GM15510 (cell line): Measurements from ENCODE around the gene TPCN1.
A peak's percentile ranks its signal among the peaks of the same experiment; 100 is the strongest.

Experiments
- POLR2A ChIP-seq: IDR thresholded peaks from 3 replicates; pipeline ENCODE4 v1.6.1; 2011; ENCODE audit warnings: borderline replicate concordance; ENCODE audit not compliant: insufficient read length; ENCODE audit errors: extremely low read depth

The TPCN1 gene

GRCh38 chr12:113231235-113232088 lies 10.2 kb downstream of the TPCN1 start:
- no peak for TF ChIP-seq POLR2A

GRCh38 chr12:113232089-113232839 lies 11.0 kb downstream of the TPCN1 start:
- TF ChIP-seq POLR2A, result no peak

GRCh38 chr12:113232840-113233585 lies 11.7 kb downstream of the TPCN1 start:
- no peak for TF ChIP-seq POLR2A

DNA sequence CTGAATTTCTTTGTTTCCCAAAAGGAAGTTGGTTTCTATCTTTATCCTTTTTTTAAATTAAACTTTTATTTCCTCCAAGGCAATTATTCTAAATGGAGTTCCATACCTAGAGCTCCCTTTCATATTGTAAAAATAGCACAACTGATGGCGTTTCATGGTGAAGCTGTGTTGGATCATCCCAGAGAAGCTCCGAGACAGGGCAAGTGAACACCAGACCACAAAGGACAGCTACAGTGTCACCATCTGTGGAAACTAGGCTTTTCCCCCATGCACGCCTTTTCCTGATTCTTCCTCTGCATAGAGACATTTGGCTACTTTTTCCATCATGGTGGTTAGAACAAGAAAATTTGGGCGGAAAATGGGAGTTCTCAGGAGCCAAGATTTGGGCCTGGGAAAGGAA lies 12.7 kb downstream of the TPCN1 start:
- no peak for TF ChIP-seq POLR2A

GRCh38 chr12:113234483-113234882 lies 13.2 kb downstream of the TPCN1 start:
- TF ChIP-seq POLR2A, result no peak

DNA sequence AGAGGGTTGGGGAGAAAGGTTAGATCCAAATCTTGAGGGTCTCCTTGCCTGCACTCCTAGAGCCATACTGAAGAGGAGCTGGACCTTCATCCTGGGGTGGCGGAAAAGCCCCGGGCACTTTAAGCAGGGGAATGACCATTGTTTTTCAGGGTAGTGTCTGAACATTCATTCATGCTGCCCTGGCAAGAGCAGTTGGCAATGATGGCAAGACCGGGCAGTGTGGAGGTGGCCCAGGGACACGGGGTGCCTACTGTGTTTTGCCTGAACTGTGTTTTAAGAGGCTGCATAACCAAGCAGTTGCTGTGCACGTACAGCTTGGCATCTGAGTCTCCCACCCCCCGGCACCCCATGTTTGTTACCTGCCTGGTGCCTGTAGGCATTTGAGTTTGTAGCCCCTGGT lies 14.7 kb downstream of the TPCN1 start:
- no peak for TF ChIP-seq POLR2A

GRCh38 chr12:113236539-113237399 lies 15.5 kb downstream of the TPCN1 start:
- peak; percentile 12 for TF ChIP-seq POLR2A

DNA sequence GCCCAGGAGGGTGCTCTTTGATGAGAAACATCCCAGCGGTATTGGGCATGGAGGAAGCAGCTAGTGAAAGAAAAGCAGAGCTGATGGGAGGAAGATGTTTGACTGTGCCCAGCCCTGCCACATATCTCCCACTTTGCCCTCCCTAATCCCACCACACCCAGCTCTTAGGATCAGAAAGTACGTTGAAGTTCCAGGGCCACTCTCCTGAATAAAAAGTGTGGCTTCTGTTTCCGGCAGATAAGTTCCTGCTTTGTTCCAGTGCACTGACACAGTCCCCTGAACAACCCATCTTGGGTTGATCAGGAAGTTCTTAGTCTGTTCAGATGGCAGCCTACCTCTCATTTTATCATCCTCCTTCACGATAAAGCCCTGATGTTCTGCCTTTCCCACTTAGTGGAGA lies 16.5 kb downstream of the TPCN1 start:
- no peak for TF ChIP-seq POLR2A

DNA sequence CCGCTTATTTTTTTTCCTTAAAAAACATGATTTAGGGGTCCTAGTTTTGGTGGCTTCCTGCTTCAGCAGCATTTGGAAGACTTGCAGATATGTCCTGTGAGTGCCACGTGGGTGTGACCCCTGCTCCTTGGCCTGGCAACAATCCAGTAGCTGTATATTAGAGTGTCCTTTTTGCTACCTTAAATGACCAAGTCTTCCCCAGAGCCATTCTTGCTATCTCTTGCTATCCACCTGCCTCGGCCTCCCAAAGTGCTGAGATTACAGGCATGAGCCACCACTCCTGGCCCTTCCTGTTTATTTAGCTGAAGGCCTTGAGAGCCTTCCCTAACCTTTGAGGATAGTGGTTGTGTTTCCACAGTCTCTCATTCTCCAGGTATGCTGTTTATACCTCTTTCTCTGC lies 17.0 kb downstream of the TPCN1 start:
- TF ChIP-seq POLR2A, result no peak

DNA sequence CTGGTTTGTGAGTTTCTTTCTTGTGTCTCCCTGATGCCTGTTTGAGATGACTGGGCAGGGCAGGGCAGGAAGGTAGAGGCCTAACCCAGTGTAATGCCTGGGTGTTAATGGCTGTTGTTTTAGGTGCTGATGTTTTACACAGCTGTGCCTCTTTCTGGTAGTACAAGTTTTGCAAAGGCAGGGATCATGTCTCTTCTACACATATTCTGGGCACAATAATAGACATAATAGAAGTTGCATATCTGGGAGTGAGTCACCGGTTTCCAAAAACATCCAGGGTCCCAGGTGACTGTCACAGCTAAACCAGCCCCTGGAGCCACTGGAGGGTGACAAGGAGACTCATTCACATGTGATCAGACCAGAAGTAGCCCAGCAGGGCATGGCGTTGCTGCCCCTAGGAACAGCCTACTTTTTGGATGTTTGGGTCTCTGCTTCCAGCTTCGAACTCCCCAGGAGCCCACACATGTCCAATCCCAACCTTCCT lies 18.1 kb downstream of the TPCN1 start:
- no peak for TF ChIP-seq POLR2A

DNA sequence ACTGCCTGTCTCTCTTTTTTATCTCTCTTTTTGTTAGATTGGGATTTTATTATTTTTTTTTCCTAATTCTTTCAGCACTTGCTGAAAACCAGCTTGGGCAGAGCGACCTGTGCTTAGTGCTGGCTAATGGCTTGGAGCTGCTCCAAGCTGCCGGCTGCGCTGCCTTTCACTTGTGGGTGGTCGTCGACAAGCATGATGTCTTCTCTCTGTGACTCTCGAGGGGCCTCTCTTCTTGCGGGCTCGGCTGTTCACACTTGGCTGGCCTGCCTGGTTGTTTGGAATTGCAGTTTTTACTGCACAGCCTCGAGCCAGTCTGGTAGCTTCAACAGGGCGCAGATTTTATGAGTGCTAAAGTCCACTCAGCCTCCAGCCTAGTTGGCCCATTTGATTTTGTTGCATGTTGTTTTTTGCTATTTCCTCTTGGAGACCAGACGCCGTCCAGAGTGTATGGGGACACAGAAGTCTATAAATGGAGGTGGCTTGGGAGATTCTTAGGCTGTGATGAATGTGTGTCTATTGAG lies 18.6 kb downstream of the TPCN1 start:
- no peak for TF ChIP-seq POLR2A

DNA sequence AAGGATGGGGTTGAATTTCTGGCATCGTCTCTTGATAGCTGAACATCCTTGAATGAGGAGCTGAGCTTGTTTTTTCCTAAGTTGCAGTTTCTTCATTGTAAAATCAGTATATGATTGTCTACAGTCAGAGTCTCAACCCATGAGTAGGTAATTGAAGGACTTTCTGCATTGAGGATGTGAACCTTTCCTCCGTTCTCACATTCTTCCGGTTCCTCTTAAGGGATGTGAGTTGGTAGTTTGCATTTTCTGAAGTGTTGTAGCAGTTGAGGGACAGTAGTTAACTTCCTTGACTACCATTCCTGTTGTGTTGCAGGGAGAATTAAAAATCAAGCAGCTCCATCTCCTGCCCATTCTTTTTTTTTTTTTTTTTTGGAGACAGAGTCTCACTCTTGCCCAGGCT lies 19.1 kb downstream of the TPCN1 start:
- TF ChIP-seq POLR2A, result no peak

GRCh38 chr12:113241191-113242025 lies 20.1 kb downstream of the TPCN1 start:
- TF ChIP-seq POLR2A, result no peak
